Hematopoietic multipotent progenitor cell (in vitro differentiated cells): ENCODE data around the gene UNC13C. TPM values are rescaled to one million over a fixed set of nuclear protein-coding genes. Genes with fewer than 3 reads are reported as not detected.

Experiments
- DNase-seq, 3 donors: peaks; one replicate each; pipeline ENCODE4 v3.0.0-alpha.2; 2011 to 2015; ENCODE audit warnings: low read depth in 2 of 3, low spot score in 2 of 3
- total RNA-seq: library from RNA; depleted of rRNA; stranded (reverse); fragments of >200 nt; gene quantifications from one replicate; pipeline ENCODE4 v1.2.3, GENCODE V29; 2012

The UNC13C gene
- total RNA-seq, 1 donor, result under 0.01 TPM

- no peak for DNase-seq
Measured at GRCh38 chr15:54017251-54017650, 39.0 kb downstream of the UNC13C start.

GRCh38 chr15:54017959-54018358, 39.7 kb downstream of the UNC13C start:
- DNase-seq, result no peak

- no peak for DNase-seq
Measured at GRCh38 chr15:54026258-54026657, 48.0 kb downstream of the UNC13C start.

GRCh38 chr15:54026891-54027290, 48.6 kb downstream of the UNC13C start:
- DNase-seq, result no peak

- no peak for DNase-seq
Measured at GRCh38 chr15:54029081-54029480, 50.8 kb downstream of the UNC13C start.

- no peak for DNase-seq
Measured at GRCh38 chr15:54032066-54032465, 53.8 kb downstream of the UNC13C start.

GRCh38 chr15:54033356-54033860, 55.2 kb downstream of the UNC13C start:
- DNase-seq, result no peak

GRCh38 chr15:54033869-54034458, 55.7 kb downstream of the UNC13C start:
- DNase-seq, result no peak

GRCh38 chr15:54035616-54036015, 57.4 kb downstream of the UNC13C start:
- DNase-seq, result no peak

GRCh38 chr15:54045397-54045796, 67.2 kb downstream of the UNC13C start:
- no peak for DNase-seq

GRCh38 chr15:54046093-54046492, 67.9 kb downstream of the UNC13C start:
- DNase-seq, result no peak

- DNase-seq, result no peak
Measured at GRCh38 chr15:54064365-54064764, 86.1 kb downstream of the UNC13C start.

- no peak for DNase-seq
Measured at GRCh38 chr15:54066403-54066802, 88.2 kb downstream of the UNC13C start.

- DNase-seq, result peak in 2 of 3 donors; percentile 31 to 63
Measured at GRCh38 chr15:54082836-54083492, 104.7 kb downstream of the UNC13C start.

GRCh38 chr15:54083501-54083900, 105.3 kb downstream of the UNC13C start:
- DNase-seq, result no peak

- DNase-seq, result no peak
Measured at GRCh38 chr15:54083991-54084390, 105.8 kb downstream of the UNC13C start.

GRCh38 chr15:54088837-54089236, 110.6 kb downstream of the UNC13C start:
- no peak for DNase-seq

- DNase-seq, result no peak
Measured at GRCh38 chr15:54089776-54090175, 111.5 kb downstream of the UNC13C start.

GRCh38 chr15:54091651-54092050, 113.4 kb downstream of the UNC13C start:
- DNase-seq, result no peak

- DNase-seq, result no peak
Measured at GRCh38 chr15:54094661-54095060, 116.4 kb downstream of the UNC13C start.

GRCh38 chr15:54097019-54097418, 118.8 kb downstream of the UNC13C start:
- no peak for DNase-seq

GRCh38 chr15:54099010-54099409, 120.8 kb downstream of the UNC13C start:
- DNase-seq, result no peak
